Adrenal gland (tissue), 19 donors: ENCODE results near the gene MARK1. TPM values are rescaled to one million over a fixed set of nuclear protein-coding genes. Genes with fewer than 3 reads are reported as not detected.

Source experiments
- DNase-seq, 7 donors: peaks; one replicate each; pipeline ENCODE4 v3.0.0-alpha.2; 2019 to 2020
- H3K27ac ChIP-seq, 5 donors: fragments of 200-600 bp; sonication (generic) in 4 of 5; 1 replicate in 3 of 5; 2 replicates in 2 of 5; pipeline versions ENCODE4 v1.5.1 to v1.8.0; 2016 to 2020; ENCODE audit warnings: mild to moderate bottlenecking in 1 of 5
- H3K27me3 ChIP-seq: fragments of 200-600 bp; 2 replicates; pipeline ENCODE4 v1.8.0; 2021
- H3K36me3 ChIP-seq, 2 donors: fragments of 200-600 bp; replicated peaks in 1 of 2; 1 replicate in 1 of 2; 2 replicates in 1 of 2; pipeline versions ENCODE4 v1.5.1 to v1.8.0; 2018 to 2022
- H3K4me1 ChIP-seq, 2 donors: fragments of 200-600 bp; replicated peaks in 1 of 2; 1 replicate in 1 of 2; 2 replicates in 1 of 2; pipeline versions ENCODE4 v1.5.1 to v1.8.0; 2018 to 2021
- H3K4me3 ChIP-seq, 4 donors: fragments of 200-600 bp; sonication (generic) in 3 of 4; one replicate each; pipeline ENCODE4 v1.5.1; 2016 to 2018
- H3K9me3 ChIP-seq, 3 donors: fragments of 200-600 bp; sonication (generic) in 1 of 3; replicated peaks in 1 of 3; 1 replicate in 2 of 3; 2 replicates in 1 of 3; pipeline versions ENCODE4 v1.5.1 to v1.8.0; 2016 to 2021
- POLR2A ChIP-seq, 2 donors: fragments of 450-650 bp; IDR thresholded peaks; one replicate each; pipeline ENCODE4 v1.6.1; 2017; ENCODE audit warnings: antibody characterized with exemption in 2 of 2, mild to moderate bottlenecking in 2 of 2, moderate library complexity in 1 of 2
- WGBS, 4 donors: extraction: QIAGEN DNeasy Blood & Tissue Kit in 2 of 4; methylation state at CpG; one replicate each; pipeline versions ENCODE4 v1.1.5 to v1.1.7; 2013 to 2017; 5-methylcytosine and 5-hydroxymethylcytosine counted together
- intact Hi-C, 2 donors: fragments of 100-400 bp; cut with DNase I; formaldehyde crosslinking; loops; one replicate each; pipeline versions ENCODE4 v1.14.1 to v1.15.0; 2022 to 2023
- long read RNA-seq, 10 donors: library from polyadenylated mRNA in 3 of 10; unstranded in 2 of 10; stranded (forward) in 1 of 10; transcript quantifications; one replicate each; pipeline ENCODE4 v2.0.0 and lab custom pipeline, GENCODE V29; 2021 to 2026
- polyA plus RNA-seq, 3 donors: library from polyadenylated mRNA; stranded (reverse); fragments of 200-250 nt in 2 of 3; fragments of 350-450 nt in 1 of 3; fragmentation: Illumina TruSeq in 1 of 3; extraction: RNeasy Lipid Tissue Mini Kit (QIAGEN cat#74804) in 1 of 3; gene quantifications; one replicate each; pipeline ENCODE4 v1.2.3, GENCODE V29; 2013 to 2014
- total RNA-seq, 9 donors: library from RNA; depleted of rRNA in 4 of 9; stranded (reverse); fragments of >200 nt in 4 of 9; fragments of 120-200 nt in 1 of 9; fragmentation: NEBNext Ultra II Directional in 1 of 9; extraction: Animal tissue kit (Norgen Biotek cat#: 25700) in 1 of 9; gene quantifications; one replicate each; pipeline versions ENCODE4 v1.1.0 to v1.2.4, GENCODE V29; 2013 to 2023
- TF ChIP-seq, protein P1 (sequence below), 6 experiments: fragments of 450-650 bp in 4 of 6; fragments of 200-600 bp in 2 of 6; sonication (generic) in 1 of 6; IDR thresholded peaks; 1 replicate in 5 of 6; 2 replicates in 1 of 6; pipeline versions ENCODE4 v1.5.1 to v1.8.0; 2016 to 2021; ENCODE audit warnings: antibody characterized with exemption in 6 of 6, mild to moderate bottlenecking in 2 of 6, moderate library complexity in 1 of 6
- donor health status: healthy with polysubstance abuse.
- donor health status: Bipolar disorder and iron deficiency.
- donor health status: DM: yes; HTN: yes; CAD: no.
- donor health status: DM: no; HTN: no; CAD: no.
- donor health status: DM: no; HTN: no; CAD: no.
- donor health status: DM: yes; HTN: yes; CAD: no.

Gene MARK1
- total RNA-seq, result 1 to 10 TPM; 1.7 to 9.1 (median 3.9) TPM
- polyA plus RNA-seq, result 1 to 10 TPM; 2.6 to 5.0 (median 2.9) TPM
- long read RNA-seq, donor 1, result 0 reads
- long read RNA-seq, donor 2, result 0 reads
- long read RNA-seq, donor 3, result 0 reads
- long read RNA-seq, donor 4, result 0 reads
- long read RNA-seq, donor 5, full-length matches to known transcripts, result 5 of 8 reads
- long read RNA-seq, donor 5, partial matches to known transcripts, result 2 of 8 reads
- long read RNA-seq, donor 5, other reads (novel, unspliced or antisense), result 1 of 8 reads
- long read RNA-seq, donor 6, full-length matches to known transcripts, result 1 of 2 reads
- long read RNA-seq, donor 6, partial matches to known transcripts, result 1 of 2 reads
- long read RNA-seq, donor 6, other reads (novel, unspliced or antisense), result 0 of 2 reads
- long read RNA-seq, donor 7, result 0 reads
- long read RNA-seq, donor 8, partial matches to known transcripts, result 0 of 1 reads
- long read RNA-seq, donor 8, other reads (novel, unspliced or antisense), result 0 of 1 reads
- long read RNA-seq, donor 9, result 0 reads
- long read RNA-seq, donor 10, result 0 reads

DNA sequence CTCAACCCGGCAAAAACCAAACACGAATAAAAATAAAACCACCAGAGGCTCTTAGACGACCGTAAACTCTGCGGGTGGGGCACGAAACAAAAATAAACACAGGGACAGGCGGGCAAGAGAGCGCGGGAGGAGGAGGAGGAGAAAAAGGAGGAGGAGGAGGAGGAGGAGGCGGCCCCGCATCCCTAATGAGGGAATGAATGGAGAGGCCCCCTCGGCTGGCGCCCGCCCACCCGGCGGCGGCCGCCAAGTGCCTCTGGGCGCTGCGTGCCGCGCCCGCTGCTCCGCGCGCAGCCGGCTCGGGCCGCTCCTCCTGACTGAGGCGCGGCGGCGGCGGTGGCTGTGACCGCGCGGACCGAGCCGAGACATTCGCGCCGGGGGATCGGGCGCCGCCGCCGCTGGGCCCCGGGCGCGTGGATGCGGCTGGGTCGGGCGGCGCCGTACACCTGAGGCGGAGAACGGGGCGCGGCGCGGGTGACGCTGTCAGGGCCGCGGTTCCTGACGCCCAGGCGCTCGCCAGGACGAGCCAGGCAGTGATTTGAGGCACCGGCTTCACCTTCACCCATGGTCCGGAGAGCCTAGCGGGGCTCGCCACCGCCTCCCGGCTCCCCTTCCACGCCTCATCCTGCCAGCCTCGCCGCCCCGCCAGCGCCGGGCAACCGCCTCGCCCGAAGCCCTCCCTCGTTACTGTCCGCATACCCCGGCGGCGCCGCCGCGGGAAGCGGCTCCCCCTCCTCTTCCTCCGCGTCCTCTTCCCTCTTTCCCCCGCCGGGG lies at the start of gene MARK1:
Gene MARK1 (plus strand): TSS at position 229 of the 771 bp plus-strand sequence. CDS start 687 bp downstream, outside the sequence.
- peak; percentile 35 to 82 (median 51) for DNase-seq
- WGBS, 4 donors, result 0 to 1% (median 1%) methylated on average over 16 to 96 of the region's 96 CpGs

DNA sequence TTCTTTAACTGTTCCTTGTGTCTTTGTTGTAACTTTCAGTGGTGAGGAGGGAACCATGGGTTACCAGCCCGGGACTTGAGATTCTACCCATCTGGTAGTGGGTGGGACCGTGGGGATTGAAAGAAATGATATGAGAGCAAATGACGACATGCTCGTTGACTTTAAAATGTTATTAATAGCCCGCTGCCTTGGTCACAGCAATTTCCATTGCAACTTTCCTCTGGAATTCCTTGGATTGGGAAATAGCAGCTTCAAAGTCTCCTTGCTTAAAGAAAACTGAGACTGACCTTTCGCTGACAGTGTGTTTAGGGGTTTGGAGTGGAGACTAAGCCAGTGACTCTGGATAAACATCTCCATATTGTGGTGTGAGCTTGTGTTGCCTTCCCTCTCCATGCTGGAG lies 44.2 kb upstream of the MARK1 start:
- Histone ChIP-seq H3K27ac (no peak overlapping the region), H3K9me3 (no peaks in the 10 kb centered on the region), H3K4me3 (no peak overlapping the region), H3K27me3 (peaks cover 3% of the 10 kb centered on the region), H3K4me1 (no peaks in the 10 kb centered on the region), H3K36me3 (no peaks in the 10 kb centered on the region)
- no peak for TF ChIP-seq POLR2A (IDR thresholded peaks at IDR 0.05)
- TF ChIP-seq, protein P1, sequence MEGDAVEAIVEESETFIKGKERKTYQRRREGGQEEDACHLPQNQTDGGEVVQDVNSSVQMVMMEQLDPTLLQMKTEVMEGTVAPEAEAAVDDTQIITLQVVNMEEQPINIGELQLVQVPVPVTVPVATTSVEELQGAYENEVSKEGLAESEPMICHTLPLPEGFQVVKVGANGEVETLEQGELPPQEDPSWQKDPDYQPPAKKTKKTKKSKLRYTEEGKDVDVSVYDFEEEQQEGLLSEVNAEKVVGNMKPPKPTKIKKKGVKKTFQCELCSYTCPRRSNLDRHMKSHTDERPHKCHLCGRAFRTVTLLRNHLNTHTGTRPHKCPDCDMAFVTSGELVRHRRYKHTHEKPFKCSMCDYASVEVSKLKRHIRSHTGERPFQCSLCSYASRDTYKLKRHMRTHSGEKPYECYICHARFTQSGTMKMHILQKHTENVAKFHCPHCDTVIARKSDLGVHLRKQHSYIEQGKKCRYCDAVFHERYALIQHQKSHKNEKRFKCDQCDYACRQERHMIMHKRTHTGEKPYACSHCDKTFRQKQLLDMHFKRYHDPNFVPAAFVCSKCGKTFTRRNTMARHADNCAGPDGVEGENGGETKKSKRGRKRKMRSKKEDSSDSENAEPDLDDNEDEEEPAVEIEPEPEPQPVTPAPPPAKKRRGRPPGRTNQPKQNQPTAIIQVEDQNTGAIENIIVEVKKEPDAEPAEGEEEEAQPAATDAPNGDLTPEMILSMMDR (IDR thresholded peaks at IDR 0.05), result no peak
- DNase-seq, result no peak
- WGBS, 4 donors, result 72 to 79% (median 75%) methylated on average over 6 of the region's 6 CpGs
- intact Hi-C loops, result no loop called here

More for the DNA sequence above, at the start of gene MARK1:
- intact Hi-C loops, result no loop called here
- Histone ChIP-seq H3K27ac (peak within 1 kb of the TSS in 3 of 5 donors; percentile 54 to 85 (median 80)), H3K9me3 (no peaks in the 10 kb centered on the region), H3K4me3 (peak within 1 kb of the TSS in 3 of 4 donors; percentile 41 to 87 (median 67)), H3K36me3 (no peaks in the 10 kb centered on the region), H3K27me3 (no peaks in the 10 kb centered on the region), H3K4me1 (peaks cover 0 to 11% of the 10 kb centered on the region in 2 donors)
- TF ChIP-seq, protein P1 (IDR thresholded peaks at IDR 0.05), result no peak
- TF ChIP-seq POLR2A (IDR thresholded peaks at IDR 0.05), result peak in 1 of 2 donors; percentile 28

DNA sequence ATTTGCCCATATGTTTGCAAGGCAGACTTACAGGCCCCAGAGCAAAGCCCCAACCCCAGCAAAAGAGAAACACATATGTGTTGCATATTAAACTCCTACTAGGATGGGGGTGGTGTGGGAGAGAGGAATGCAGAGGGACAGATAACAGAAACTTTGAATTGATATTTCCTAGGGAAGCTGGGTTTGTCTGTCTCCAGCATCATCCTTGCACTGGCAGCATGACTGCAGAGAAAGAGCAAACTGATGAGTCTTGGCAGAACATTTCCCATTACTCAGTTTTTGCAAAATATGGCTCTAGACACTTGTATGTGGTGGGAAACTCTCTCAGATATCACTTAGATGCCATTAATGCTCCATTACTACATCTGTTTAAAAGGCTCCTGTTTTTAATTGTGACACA lies 43.8 kb upstream of the MARK1 start:
- Histone ChIP-seq H3K4me1 (no peaks in the 10 kb centered on the region), H3K27ac (no peak overlapping the region), H3K9me3 (no peaks in the 10 kb centered on the region), H3K4me3 (no peak overlapping the region), H3K27me3 (peaks cover 3% of the 10 kb centered on the region), H3K36me3 (no peaks in the 10 kb centered on the region)
- no peak for DNase-seq
- no peak for TF ChIP-seq POLR2A (IDR thresholded peaks at IDR 0.05)
- TF ChIP-seq, protein P1 (IDR thresholded peaks at IDR 0.05), result no peak
- intact Hi-C loops, result no loop called here

DNA sequence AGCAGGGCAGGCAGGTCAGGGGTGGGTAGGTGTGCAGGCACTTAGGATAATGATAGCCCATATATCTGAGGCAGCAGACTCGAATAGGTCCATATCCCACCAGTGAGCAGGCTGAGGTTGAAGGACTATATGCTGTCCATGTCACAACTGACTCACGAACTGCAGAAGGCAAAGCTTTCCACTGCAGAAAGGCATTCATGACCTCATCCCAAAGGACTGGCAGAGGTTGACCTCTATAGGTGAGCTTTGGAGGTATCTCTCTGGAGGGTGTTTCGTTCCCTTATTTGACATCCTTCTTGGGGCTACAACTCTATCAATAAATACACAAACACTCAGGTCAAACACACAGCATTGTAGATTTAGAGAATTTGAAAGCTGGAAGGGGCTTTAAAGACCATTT lies 42.8 kb upstream of the MARK1 start:
- no peaks in the 10 kb centered on the region for H3K36me3 ChIP-seq
- 65 to 73% (median 71%) methylated on average over 3 of the region's 3 CpGs for WGBS, 4 donors
- TF ChIP-seq, protein P1 (IDR thresholded peaks at IDR 0.05), result no peak
- no peak for TF ChIP-seq POLR2A (IDR thresholded peaks at IDR 0.05)
- peaks cover 3% of the 10 kb centered on the region for H3K27me3 ChIP-seq
- H3K27ac ChIP-seq, result no peak overlapping the region
- DNase-seq, result no peak
- intact Hi-C loops, result no loop called here
- H3K9me3 ChIP-seq, result no peaks in the 10 kb centered on the region
- H3K4me3 ChIP-seq, result no peak overlapping the region
- no peaks in the 10 kb centered on the region for H3K4me1 ChIP-seq
